AG04450 (cell line): ENCODE data around the gene BLOC1S1. TPM values are rescaled to one million over a fixed set of nuclear protein-coding genes. Genes with fewer than 3 reads are reported as not detected.

Source experiments
- CTCF ChIA-PET: fragments of 300-600, 350-600 bp; formaldehyde crosslinking; extraction: SDS; loops from one replicate; lab custom pipeline; 2022; ENCODE audit warnings: antibody characterized with exemption, inconsistent platforms; lab: Charles Lee
- POLR2A ChIA-PET: fragments of 350-600 bp; formaldehyde crosslinking; extraction: SDS; loops from one replicate; lab custom pipeline; 2021; ENCODE audit warnings: antibody characterized with exemption, inconsistent platforms; lab: Yijun Ruan, JAX
- DNase-seq: peaks from one replicate; pipeline ENCODE4 v3.0.0-alpha.2; 2011; ENCODE audit warnings: low read depth, low spot score
- H3K27ac ChIP-seq: one replicate; pipeline ENCODE4 v1.5.1; 2012; ENCODE audit warnings: low read depth, low read length, control low read depth
- H3K27me3 ChIP-seq: one replicate; pipeline ENCODE4 v1.6.0; 2012; ENCODE audit warnings: low read length; ENCODE audit not compliant: control insufficient read depth, insufficient read depth
- H3K4me3 ChIP-seq: 2 replicates; pipeline ENCODE4 v1.5.1; 2011; ENCODE audit warnings: mild to moderate bottlenecking, low read depth, low read length, control low read depth
- H3K9me3 ChIP-seq: 2 replicates; pipeline ENCODE4 v1.5.1; 2012; ENCODE audit warnings: low read length; ENCODE audit not compliant: control insufficient read depth, insufficient read depth
- CTCF ChIP-seq: IDR thresholded peaks from 2 replicates; pipeline ENCODE4 v1.5.1; 2011; ENCODE audit warnings: low read depth, low read length, control low read depth, inconsistent platforms
- polyA plus RNA-seq: library from polyadenylated mRNA; depleted of rRNA; stranded (reverse); fragments of >200 nt; gene quantifications from 2 replicates; pipeline ENCODE4 v1.2.3, GENCODE V29; 2011

Gene BLOC1S1
- polyA plus RNA-seq, 1 experiment, result 132 TPM

DNA sequence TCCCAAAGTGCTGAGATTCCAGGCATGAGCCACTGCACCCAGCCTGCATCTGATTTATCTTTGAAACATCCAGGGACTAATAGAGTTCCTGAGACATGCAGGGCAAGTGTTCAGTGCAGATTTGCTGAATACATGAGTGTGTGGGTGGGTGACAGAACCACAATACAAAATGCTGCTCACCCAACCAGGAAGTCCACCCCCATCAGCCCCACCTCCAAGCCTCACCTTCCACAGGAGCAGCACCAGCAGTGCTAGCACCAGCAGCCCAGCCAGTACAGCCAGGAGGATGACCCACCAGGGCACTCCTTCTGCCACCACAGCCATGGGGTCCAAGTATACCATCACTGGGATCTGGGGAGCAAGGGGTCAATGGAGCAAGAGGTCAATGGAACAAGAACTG is 28.1 kb upstream of the BLOC1S1 start:
- no peak overlapping the region for H3K27ac ChIP-seq
- no peak for DNase-seq
- POLR2A ChIA-PET, result no interaction called here
- CTCF ChIA-PET, result no interaction called here
- H3K4me3 ChIP-seq, result no peak overlapping the region
- TF ChIP-seq CTCF, result no peak
- H3K9me3 ChIP-seq, result no peaks in the 10 kb centered on the region
- peaks cover 8% of the 10 kb centered on the region for H3K27me3 ChIP-seq

- no peak for DNase-seq
- CTCF ChIA-PET, result no interaction called here
- no peak overlapping the region for H3K27ac ChIP-seq
- no peak overlapping the region for H3K4me3 ChIP-seq
- no peak for TF ChIP-seq CTCF
- no peaks in the 10 kb centered on the region for H3K9me3 ChIP-seq
- POLR2A ChIA-PET, result no interaction called here
- peaks cover 1% of the 10 kb centered on the region for H3K27me3 ChIP-seq
Observed at GRCh38 chr12:55688716-55689655, 26.9 kb upstream of the BLOC1S1 start.

DNA sequence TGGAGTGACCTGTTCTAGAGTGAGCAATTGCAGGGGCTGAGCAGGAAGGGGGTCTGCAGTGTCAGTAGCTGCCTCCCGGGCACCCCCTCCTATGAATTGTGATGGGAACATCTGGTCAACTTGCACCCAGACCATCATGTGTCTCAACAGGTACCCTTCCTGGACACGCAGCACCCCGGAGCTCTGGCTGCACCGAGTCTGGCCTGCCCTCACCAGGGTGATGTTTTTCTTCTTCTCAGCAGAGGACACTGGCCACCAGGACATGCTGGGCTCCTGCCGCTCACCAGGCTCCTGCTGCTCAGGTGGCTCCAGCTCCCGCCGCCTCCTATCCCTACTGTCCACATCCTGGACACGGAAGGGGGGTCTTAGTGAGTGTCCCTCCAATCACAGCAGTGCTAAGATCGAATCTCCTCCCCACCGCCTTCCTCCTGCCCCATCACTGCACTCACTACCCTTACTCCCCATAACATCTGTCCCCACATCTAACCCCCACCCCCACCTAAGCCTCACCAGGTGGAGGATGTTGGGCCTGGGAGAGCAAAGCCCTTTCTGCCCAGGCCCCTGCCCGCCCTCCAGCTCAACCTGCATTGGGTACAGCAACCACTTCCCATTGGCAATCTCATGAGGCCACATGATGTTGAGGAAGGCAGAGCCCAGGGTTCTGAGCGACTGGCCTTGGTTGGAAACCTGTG is 23.1 kb upstream of the BLOC1S1 start:
- Histone ChIP-seq H3K4me3 (no peak overlapping the region), H3K9me3 (no peaks in the 10 kb centered on the region), H3K27ac (no peak overlapping the region), H3K27me3 (peaks cover 2% of the 10 kb centered on the region)
- POLR2A ChIA-PET, result no interaction called here
- DNase-seq, result no peak
- no peak for TF ChIP-seq CTCF
- CTCF ChIA-PET, result no interaction called here

- Histone ChIP-seq H3K9me3 (no peaks in the 10 kb centered on the region), H3K27me3 (peaks cover 2% of the 10 kb centered on the region), H3K27ac (no peak overlapping the region), H3K4me3 (no peak overlapping the region)
- DNase-seq, result no peak
- ChIA-PET CTCF (no interaction called here), POLR2A (no interaction called here)
- no peak for TF ChIP-seq CTCF
Observed at GRCh38 chr12:55693323-55694187, 22.3 kb upstream of the BLOC1S1 start.
